AG10803 (cell line): Measurements from ENCODE around the gene SH3PXD2A.

Experiments
- DNase-seq: peaks from one replicate; pipeline ENCODE4 v3.0.0; 2010; ENCODE audit warnings: low read depth
- H3K4me3 ChIP-seq: 2 replicates; pipeline ENCODE4 v1.5.1; 2011; ENCODE audit warnings: mild to moderate bottlenecking, low read length, control low read depth
- CTCF ChIP-seq: conservative IDR thresholded peaks from 2 replicates; pipeline ENCODE4 v1.5.1; 2011; ENCODE audit warnings: mild to moderate bottlenecking, low read length, control low read depth, inconsistent platforms

SH3PXD2A gene

GRCh38 chr10:103894441-103894864 is 39.1 kb upstream of the SH3PXD2A start:
- H3K4me3 ChIP-seq = no peak overlapping the region
- DNase-seq = peak; percentile 44
- no peak for TF ChIP-seq CTCF

- no peak overlapping the region for H3K4me3 ChIP-seq
- no peak for DNase-seq
- TF ChIP-seq CTCF = no peak
Measured at GRCh38 chr10:103893817-103894216, 38.4 kb upstream of the SH3PXD2A start.

- no peak overlapping the region for H3K4me3 ChIP-seq
- TF ChIP-seq CTCF = no peak
- DNase-seq = no peak
Measured at GRCh38 chr10:103892181-103892580, 36.8 kb upstream of the SH3PXD2A start.

- no peak for TF ChIP-seq CTCF
- no peak for DNase-seq
Measured at GRCh38 chr10:103890688-103891087, 35.3 kb upstream of the SH3PXD2A start.

GRCh38 chr10:103890194-103890658 is 34.9 kb upstream of the SH3PXD2A start:
- H3K4me3 ChIP-seq = no peak overlapping the region
- no peak for TF ChIP-seq CTCF
- DNase-seq = no peak

More at GRCh38 chr10:103890688-103891087, 35.3 kb upstream of the SH3PXD2A start:
- H3K4me3 ChIP-seq = no peak overlapping the region

GRCh38 chr10:103889121-103889720 is 33.8 kb upstream of the SH3PXD2A start:
- H3K4me3 ChIP-seq = no peak overlapping the region
- peak; percentile 18 for DNase-seq
- TF ChIP-seq CTCF = no peak

GRCh38 chr10:103888113-103888841 is 32.9 kb upstream of the SH3PXD2A start:
- TF ChIP-seq CTCF = peak; percentile 94
- DNase-seq = peak; percentile 75
- no peak overlapping the region for H3K4me3 ChIP-seq
